Measurements from ENCODE around the gene VPS13D.

The VPS13D gene

GRCh38 chr1:12244078-12244477, 14.2 kb downstream of the VPS13D start:
- no peak for DNase-seq

DNA sequence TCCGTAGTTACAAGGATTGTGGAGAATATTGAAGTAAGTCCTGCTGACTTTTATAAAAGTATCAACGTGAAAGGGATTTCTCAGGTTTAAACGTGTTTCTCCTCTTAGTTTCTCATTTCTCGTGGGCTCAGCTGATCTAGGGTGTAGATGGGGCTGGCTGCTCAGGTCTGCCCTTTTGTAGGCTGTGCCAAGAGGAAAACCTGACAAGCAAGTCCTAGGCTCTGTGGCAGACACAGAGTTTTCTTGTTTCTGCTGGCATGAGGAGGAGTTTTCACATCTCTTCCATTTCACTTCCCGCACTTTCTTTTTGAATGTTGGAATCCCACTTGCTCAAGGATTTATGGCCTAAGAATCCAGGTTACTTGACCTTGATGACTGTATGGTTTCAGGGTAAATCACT, 14.8 kb downstream of the VPS13D start:
- DNase-seq = no peak

DNA sequence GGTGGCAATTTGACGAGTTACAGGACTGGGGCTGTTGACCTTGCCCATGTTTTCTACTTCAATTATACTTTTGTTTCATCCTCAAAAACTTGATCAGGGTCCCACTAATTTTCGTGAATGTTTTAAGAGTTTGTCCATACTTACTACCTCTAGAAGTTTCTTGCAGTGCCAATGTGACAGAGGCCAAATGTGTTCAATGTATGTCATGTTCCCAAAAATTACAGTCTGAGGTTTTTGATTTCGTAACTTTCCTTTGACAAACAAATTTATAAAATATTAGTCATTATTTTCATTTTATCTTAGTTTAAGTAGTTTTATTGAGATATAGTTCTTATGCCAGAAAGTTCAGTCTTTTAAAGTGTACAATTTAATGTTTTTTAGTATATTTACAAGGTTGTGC, 15.3 kb downstream of the VPS13D start:
- no peak for DNase-seq

DNA sequence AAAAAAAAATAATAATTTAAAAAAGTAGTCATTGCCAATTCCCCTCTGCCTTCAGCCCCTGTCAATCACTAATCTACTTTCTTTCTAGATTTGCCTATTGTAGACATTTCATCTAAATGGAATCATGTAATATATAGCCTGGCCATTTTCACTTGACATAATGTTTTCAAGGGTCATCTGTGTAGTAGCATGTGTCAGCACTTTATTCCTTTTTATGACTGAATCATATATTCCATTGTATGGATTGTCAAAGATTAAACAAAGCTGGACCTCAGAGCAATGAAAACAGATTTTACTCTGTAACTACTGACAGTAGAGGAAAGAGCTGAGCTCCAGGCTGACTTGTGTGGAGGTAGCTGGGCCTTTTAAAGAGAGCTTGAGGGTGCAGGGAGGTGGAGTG, 15.9 kb downstream of the VPS13D start:
- no peak for DNase-seq

DNA sequence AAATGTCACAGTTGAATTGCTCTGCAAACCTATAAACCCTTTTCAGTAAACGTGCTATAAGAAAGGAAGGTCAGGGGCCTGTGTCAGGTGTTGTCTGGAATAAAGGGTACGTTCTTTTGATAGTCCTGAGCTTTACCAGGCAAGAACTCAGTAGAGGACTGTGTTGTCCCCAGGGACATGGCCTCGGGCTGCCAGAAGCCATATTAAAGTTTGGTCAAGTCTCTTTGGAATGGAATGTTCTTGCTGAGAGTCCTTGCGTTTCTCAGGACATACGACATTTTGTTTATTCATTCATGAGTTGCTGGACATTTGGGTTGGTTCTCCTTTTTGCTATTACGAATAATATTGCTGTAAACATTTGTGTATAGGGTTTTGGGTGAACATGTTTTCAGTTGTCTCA, 16.8 kb downstream of the VPS13D start:
- DNase-seq = no peak

DNA sequence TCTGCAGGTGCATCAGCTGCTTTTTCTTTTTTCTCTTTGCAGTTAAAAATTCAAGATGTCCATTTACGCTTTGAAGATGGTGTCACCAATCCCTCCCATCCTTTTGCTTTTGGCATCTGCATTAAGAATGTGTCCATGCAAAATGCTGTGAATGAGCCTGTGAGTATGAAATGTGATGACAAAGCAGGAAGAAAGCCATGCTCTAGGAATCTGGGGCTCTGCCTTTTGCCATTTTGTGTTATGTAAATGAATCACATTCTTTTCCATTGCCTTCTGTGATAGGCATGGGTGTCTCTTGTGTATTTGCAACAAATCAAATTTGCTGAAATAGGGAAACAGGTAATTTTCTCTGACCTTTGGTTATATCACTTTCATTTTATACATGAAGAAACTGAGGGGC, 19.4 kb downstream of the VPS13D start:
- DNase-seq = no peak

GRCh38 chr1:12249748-12250147, 19.9 kb downstream of the VPS13D start:
- no peak for DNase-seq

- DNase-seq = no peak
Measured at GRCh38 chr1:12251442-12251841, 21.6 kb downstream of the VPS13D start.

- DNase-seq = no peak
Measured at GRCh38 chr1:12255913-12256312, 26.1 kb downstream of the VPS13D start.

DNA sequence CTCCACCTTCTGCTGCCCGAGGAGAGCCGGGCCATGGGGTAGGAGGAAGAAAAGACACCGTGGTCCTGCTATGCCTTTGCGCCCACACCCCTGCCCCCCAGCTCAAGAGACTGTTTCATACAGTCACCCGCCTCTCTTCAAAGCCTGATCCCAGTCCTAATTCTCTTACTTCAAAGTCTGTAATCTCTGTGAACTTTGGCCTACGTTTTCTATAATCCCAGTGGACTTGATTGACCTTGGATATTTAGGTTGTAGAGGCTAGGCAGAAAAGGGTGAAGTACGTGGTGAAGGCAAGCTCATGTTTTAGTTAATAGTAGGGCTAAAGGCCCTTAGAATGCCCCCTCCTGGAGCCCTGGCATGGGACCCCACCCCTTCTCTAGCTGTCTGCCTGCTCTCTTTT, 28.4 kb downstream of the VPS13D start:
- no peak for DNase-seq

DNA sequence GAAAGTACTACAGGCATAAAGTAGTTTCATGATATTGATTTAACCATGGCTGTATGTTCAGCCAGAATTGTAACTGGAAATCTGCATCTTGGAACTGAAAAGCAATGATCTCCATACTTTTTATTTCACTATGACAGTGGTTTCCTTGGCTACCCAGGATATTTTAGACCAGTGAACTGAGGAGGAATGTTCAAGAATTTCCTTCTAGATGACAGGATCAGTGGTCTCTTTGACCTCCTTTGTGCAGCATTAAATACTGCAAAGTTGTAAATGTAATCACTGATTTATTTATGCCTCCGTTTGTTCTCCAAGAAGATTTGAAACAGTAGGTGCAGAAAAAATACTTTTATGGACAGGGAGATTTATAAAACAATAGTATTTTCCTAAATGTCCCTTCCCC, 39.5 kb downstream of the VPS13D start:
- no peak for DNase-seq

DNA sequence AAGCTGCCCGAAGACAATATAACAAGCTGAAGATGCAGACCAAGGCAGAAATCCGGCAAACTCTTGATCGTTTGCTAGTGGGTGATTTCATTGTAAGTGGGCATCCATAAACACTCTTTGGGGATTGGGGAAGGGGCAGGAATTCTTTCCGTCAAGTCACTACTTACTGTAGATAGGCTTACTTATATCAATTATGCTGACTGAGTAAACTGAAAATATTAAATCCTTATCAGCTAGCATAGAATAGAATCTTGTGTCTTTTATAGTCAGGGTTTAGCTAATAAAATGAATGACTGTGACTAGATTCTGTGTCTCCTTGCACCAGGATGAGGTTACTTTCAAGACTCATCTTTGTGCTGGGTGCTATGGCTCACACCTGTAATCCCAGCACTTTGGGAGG, 41.2 kb downstream of the VPS13D start:
- DNase-seq = no peak

DNA sequence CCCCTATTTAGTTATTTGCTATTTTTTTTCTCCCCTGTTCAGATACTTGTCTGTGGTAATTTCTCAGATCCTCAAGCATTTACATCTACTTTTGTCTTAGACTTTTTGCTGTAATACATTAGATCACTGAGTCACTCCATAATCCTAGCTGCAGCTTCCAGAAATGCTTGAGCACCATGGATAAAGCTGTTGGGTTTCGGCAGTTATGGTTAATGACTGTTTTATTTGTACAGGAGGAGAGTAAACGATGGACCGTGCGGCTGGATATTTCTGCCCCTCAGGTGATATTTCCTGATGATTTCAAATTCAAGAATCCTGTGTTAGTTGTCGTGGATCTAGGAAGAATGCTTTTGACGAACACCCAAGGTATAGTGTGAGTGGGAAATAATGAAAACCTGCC, 42.9 kb downstream of the VPS13D start:
- DNase-seq = no peak

DNA sequence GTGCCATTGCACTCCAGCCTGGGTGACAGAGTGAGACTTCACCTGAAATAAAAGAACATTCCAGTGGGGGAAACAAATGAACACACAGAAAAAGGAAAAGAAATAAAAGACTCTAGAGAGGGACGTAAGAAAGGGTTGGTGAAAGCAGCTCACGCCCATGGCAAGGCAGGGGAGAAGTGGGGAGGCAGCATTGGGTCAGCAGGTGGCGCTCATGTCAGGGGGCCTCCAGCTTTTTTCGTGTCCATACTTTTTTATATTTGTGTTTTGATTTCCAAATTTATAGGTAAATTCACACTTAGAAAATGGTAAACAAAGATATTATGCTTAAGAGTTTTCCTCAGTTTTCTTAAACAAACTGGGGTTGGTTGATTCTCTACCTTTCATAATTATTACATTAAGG, 45.5 kb downstream of the VPS13D start:
- DNase-seq = peak; percentile 22

- DNase-seq = no peak
Measured at GRCh38 chr1:12276225-12276624, 46.4 kb downstream of the VPS13D start.

DNA sequence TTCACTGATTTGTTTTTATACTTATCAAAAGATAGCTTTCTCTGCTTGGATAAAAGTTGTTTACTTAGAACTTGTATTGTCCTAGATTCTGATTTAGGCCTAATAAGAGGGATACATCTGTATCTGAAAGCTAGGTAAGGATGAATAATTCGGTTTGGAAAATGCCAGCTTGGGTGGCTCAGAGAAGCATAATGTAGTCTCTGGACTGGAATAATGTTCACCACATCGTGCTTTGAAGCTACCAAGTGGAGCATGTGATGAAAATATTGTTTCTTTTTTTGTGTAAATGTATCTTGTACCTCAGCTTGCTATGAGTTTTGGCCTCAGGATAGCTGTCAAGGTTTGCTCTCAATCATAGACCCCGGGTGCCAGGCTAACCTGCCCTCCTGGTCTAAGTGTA, 49.2 kb downstream of the VPS13D start:
- DNase-seq = no peak

- DNase-seq = no peak
Measured at GRCh38 chr1:12279728-12280464, 50.1 kb downstream of the VPS13D start.

DNA sequence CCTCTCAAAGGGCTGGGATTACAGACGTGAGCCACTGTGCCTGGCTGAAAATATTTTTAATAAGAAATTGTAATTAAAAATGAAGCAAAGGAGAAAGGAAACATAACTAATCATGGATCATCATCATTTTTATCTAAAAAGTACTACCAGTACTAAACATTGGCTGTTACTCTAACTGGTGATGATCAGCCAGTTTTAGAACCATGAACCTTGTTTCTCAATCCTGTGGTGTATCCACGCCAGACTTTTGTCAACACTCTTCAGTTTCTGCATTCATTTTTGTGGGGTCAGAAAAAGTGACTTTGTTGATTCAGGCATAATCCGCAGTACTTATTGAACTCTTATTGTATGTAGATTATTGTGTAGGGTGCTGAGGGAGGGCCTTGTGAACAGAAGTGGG, 52.3 kb downstream of the VPS13D start:
- no peak for DNase-seq

- DNase-seq = no peak
Measured at GRCh38 chr1:12284486-12284885, 54.7 kb downstream of the VPS13D start.

GRCh38 chr1:12285496-12286143, 55.8 kb downstream of the VPS13D start:
- DNase-seq = no peak

DNA sequence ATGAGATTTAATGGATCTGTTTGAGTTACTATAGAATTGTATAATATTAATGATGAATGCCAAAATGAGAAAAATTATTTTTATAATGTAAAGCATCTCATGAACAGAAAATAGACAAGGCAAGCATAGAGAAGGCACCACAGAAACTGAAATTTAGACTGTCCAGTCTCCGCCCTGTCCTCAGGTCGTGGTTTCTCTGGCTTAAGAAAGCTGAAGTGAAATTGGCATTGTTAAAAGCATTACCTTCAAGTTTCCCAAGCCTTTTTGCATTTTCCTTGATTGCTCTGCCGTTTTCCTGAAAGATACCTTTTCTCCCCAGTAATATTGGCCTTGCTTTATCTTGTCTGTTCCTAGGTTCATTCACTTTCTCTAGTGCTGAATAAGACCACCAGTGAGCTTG, 58.0 kb downstream of the VPS13D start:
- DNase-seq = no peak

DNA sequence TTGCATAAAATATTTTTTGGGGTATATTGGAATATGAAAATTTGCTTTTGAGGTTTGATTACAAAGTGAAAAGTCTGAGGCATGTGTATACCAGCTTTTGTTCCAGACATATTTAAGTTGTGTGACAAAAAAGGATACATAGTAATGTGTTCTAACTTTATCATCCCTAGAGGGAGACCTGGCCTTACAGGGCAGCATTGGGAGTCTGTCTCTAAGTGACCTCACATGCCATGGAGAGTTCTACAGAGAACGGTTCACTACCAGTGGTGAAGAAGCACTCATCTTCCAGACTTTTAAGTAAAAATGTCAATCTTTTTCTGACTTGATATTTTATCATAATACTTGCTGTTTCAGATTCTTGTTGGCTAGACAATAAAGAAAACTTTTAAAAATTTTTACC, 61.0 kb downstream of the VPS13D start:
- DNase-seq = no peak

- DNase-seq = no peak
Measured at GRCh38 chr1:12293416-12293815, 63.6 kb downstream of the VPS13D start.

GRCh38 chr1:12294076-12294475, 64.2 kb downstream of the VPS13D start:
- no peak for DNase-seq

GRCh38 chr1:12296016-12296415, 66.2 kb downstream of the VPS13D start:
- no peak for DNase-seq
